ENCODE results near the gene RHOBTB3.
"Not testable (repeated sequence)": the region's sequence is repeated elsewhere in the genome, so short reads cannot be mapped to it uniquely, and the experiment has no call there.

The RHOBTB3 gene

GRCh38 chr5:95822043-95822541 lies 91.0 kb downstream of the RHOBTB3 start:
- peak; percentile 84 for DNase-seq (ENCODE audit: low spot score)

GRCh38 chr5:95822542-95823181 lies 91.5 kb downstream of the RHOBTB3 start, which contains the start of gene GLRX:
TSS of gene GLRX (minus strand) at chr5:95822726. CDS start at chr5:95822662, 64 bp downstream.
- DNase-seq (ENCODE audit: low spot score): peak; percentile 59

- no peak for DNase-seq (ENCODE audit: low spot score)
These were observed 92.1 kb downstream of the RHOBTB3 start for GRCh38 chr5:95823218-95823737.

DNA sequence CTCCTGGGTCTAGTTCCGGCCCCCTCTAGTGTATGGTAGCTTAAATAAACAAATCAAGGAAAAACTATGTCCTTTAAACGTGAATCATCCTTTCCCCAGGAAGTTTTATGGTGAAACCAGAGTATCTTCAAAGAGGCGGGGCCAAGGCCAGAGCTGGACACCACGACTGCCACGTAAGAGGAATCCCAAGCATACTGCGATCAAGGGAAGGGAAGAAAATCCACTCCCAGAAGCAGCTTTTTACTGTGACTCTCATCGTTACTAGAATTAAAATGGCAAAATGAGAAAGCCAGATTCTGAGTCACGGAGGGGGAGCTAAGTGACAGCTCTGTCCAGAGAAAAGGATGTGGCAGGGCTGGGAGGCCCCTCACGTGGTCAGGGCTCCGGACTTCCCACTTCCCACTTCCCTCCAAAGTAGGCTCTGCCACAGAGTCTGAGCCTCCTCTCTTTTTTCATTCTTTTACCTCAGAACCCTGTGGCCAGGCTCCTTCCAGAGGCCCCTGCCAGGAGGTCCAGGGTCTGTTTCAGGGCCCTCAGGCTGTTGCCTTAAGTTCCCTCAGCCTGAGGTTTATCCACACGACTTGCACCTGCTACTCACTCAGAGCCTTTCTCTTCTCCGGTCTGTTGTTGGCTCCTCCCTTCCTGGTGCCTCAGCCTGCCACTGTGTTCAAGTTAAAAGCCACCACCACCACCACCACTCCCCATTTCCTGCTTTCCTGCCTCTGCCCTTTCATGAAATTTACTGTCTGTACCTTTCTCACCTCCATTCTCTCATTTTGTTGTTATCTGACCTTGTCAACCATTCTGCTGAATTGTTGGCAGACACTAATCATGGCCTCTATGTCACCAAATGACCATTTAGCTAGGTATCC lies 92.8 kb downstream of the RHOBTB3 start:
- DNase-seq (ENCODE audit: low spot score): no peak

- no peak for DNase-seq (ENCODE audit: low spot score)
These were observed 93.6 kb downstream of the RHOBTB3 start for GRCh38 chr5:95824747-95825146.

GRCh38 chr5:95825495-95825894 lies 94.4 kb downstream of the RHOBTB3 start:
- DNase-seq (ENCODE audit: low spot score): no peak

DNA sequence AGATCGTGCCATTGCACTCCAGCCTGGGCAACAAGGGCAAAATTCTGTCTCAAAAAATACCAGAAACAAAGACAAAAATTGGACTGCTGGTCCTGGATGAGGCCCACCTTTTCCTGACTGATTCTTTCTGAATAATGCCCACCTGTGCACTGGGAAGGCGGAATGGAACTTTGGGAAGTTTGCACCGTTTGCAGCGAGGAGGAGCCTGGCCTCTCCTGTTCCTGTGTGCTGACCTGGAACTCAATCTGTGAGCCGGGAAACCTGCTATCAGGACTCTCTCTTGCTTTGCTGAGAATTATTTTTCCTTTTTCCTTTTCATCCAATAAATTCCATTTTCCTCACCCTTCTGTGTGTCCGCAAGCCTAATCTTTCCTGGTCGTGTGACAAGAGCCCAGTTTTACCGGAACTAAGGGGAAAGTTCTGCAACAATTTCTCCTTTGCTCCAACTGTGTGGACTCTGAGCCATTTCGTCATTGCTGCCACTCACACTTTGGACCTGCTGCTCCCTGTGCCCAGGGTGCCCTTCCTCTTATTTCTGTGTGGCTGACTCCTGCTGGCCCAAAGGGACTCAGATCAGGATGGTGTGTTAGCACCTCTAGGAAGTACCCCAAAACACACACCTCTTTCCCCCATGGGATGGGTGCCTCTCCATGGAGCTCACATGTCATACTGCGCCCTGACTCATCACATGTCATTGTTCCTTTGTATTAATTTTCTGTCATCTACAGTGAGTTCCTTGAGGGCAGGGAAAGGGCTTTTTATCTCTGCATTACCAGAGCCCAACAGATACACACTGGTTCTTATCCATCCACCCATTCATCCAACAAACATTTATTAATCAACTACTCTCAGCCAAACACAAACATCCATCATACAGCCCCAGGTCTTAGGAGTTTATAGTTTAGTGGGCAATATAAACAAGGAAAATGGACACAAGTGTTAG lies 96.1 kb downstream of the RHOBTB3 start:
- no peak for DNase-seq (ENCODE audit: low spot score)

GRCh38 chr5:95827892-95828246 lies 96.7 kb downstream of the RHOBTB3 start:
- no peak for DNase-seq (ENCODE audit: low spot score)

GRCh38 chr5:95830226-95830625 lies 99.1 kb downstream of the RHOBTB3 start:
- no peak for DNase-seq (ENCODE audit: low spot score)

GRCh38 chr5:95832664-95833063 lies 101.5 kb downstream of the RHOBTB3 start:
- DNase-seq (ENCODE audit: low spot score): no peak

DNA sequence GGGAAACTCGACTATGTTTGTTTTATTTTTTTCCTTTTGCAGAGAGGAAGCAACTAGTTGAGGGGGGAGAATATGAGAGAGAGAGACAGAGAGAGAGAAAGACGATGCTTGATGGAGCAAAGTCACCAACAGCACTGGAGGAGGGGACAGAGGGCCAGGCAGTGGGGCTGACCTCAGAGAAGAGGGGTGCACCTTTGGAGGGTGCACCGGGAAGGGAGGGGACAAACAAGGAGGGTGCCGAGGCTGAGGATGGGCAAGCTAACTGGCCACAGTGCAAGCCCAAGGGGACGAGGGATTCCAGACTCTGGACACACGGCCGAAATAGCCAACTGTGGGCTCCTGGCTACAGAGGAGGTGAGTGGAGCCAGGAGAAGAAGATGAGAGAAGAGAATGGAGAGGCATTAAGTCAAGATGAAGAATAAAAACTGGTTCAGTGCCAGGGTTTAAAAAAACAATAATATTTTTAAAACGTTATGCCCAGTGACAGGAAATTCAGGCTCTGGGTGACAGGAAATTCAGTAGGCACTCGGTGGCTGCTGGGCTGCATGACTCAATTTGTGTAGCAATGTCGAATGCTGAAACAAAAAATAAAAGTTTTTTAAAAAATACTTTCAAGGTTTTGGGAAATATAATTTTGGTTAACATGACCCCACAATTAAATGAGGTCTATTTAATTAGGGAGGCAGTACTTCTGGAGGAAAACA lies 104.7 kb downstream of the RHOBTB3 start:
- DNase-seq (ENCODE audit: low spot score): no peak

GRCh38 chr5:95836544-95836943 lies 105.4 kb downstream of the RHOBTB3 start:
- DNase-seq (ENCODE audit: low spot score): no peak

- DNase-seq (ENCODE audit: low spot score): not testable (repeated sequence)
These were observed 105.8 kb downstream of the RHOBTB3 start for GRCh38 chr5:95836971-95837370.

DNA sequence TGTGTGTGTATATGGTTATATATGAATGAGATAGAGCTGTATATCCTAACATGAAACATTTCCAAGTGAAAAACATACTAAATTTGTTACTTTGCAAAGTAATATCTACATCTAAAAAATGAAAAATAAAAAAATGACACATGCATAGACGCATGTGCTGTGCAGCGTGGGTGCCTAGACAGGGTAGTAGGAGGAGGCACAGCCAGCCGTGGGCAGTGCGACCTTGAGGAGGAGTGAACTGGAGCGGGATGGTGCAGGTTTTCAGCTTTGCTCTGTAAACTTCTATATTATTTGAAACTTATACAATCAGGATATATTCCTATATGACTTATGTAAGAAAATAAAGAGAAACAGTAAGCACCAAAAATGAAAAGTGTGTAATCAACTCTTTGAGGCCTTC lies 106.4 kb downstream of the RHOBTB3 start:
- no peak for DNase-seq (ENCODE audit: low spot score)

DNA sequence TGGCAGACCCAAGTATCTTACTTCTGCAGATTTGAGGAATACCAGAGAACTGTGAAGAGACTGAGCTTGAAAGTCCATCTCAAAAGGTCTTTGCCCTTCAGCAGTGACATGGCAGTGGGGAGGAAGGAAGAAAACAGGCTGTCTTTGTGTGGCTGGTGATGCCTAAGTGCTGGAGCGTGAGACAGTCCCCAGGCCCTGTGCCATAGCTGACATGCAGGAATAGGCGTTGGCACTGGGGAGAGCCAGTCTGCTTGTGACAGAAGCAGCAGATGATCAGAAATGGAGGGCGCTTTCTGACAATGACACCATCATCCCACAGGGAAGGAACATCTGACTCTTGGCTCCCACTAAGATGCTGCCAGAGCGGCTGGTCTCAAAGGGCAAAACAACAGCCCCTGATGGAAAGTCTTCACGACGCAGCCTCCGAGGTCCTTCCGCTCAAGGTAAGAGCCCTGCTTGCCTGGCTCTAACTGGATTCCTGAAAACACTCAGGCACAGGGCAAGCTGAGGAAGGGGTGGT lies 106.9 kb downstream of the RHOBTB3 start:
- no peak for DNase-seq (ENCODE audit: low spot score)

- no peak for DNase-seq (ENCODE audit: low spot score)
These were observed 107.4 kb downstream of the RHOBTB3 start for GRCh38 chr5:95838556-95838955.

DNA sequence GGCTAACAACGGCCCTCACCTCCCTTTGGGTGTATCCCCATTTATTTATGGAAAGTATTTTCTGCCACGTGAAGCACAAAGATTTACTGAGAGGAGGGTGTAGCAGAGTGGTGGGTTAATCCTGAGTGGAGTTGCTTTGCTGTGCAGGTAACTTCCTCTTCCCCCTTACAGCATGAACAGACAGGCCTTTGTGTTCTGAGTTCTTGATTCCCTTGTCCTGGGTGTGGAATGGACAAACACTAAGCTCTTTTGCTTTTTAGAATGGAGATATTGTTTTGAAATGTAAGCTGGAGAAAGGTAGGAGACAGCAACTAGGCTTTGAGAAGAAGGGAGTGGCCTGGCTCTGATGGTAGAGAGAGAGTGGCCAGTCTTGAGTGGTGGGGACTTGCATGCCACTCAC lies 108.5 kb downstream of the RHOBTB3 start:
- DNase-seq (ENCODE audit: low spot score): no peak

GRCh38 chr5:95840956-95841705 lies 110.0 kb downstream of the RHOBTB3 start:
- DNase-seq (ENCODE audit: low spot score): no peak

DNA sequence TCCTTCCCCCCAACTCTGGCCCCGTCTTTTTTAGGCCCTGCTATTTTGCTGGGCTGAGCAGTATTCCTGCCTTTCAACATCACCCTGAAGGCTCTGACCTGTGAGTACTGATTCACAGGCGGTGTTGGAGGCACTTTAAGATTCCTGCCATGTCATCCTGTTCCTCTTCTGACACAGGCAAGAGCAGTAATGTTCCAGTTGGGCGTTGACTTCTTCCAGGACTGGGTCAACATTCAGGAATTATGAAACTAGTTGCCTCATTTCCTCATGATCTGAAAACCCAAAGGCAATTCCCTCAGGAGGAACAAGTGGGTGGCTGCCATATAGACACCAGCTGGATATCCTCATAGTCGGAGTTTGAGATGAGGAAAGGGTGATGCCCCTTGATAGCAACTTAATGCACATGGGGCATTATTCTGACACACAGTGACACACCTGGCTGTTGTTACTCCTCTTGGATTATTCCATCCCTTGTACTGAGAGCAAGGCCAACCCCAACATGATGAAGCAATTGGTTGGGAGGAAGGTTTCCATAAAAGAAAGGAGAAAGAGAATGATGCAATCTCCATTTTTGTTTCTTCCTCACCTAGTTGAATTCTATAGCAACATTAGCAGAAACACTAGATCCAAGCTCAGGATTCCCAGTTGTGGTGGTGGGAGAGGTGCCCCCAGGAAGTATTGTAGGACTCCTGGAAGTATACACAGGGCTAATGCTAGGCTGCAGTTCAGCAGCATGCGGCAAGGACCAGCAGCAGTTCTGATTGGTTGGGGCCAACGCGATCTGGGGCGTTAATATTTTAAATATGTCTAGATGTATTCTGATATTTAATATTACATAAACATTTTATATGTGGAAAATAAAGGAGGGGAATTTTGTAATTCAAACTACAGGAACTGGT lies 111.0 kb downstream of the RHOBTB3 start:
- no peak for DNase-seq (ENCODE audit: low spot score)
